ENCODE results near the gene IZUMO4. TPM values are rescaled to one million over a fixed set of nuclear protein-coding genes. Genes with fewer than 3 reads are reported as not detected.

The IZUMO4 gene
- total and polyA plus RNA-seq, 4 donors: 1.2 to 1.4 (median 1.2) TPM

GRCh38 chr19:2116507-2116906, 19.8 kb downstream of the IZUMO4 start:
- no peaks in the 10 kb centered on the region for H3K27me3 ChIP-seq (ENCODE audit: control insufficient read depth in 4 of 4, insufficient read depth in 4 of 4, low read length in 3 of 4)
- H3K4me3 ChIP-seq (ENCODE audit: low read depth in 1 of 3, low read length in 3 of 3): no peak overlapping the region
- H3K9me3 ChIP-seq (ENCODE audit: control insufficient read depth in 4 of 4, low read length in 3 of 4): no peaks in the 10 kb centered on the region
- no peak overlapping the region for H3K9ac ChIP-seq (ENCODE audit: low read depth in 1 of 2, low read length in 2 of 2)
- H3K4me1 ChIP-seq (ENCODE audit: control insufficient read depth in 4 of 4, insufficient read depth in 4 of 4, low read length in 3 of 4): no peaks in the 10 kb centered on the region
- peaks cover 39 to 93% (median 59%) of the 10 kb centered on the region in 4 donors for H3K36me3 ChIP-seq (ENCODE audit: control insufficient read depth in 4 of 4, insufficient read depth in 3 of 4, low read depth in 1 of 4, low read length in 3 of 4)
- no peak overlapping the region for H3K27ac ChIP-seq (ENCODE audit: low read depth in 1 of 2, low read length in 2 of 2)
- 95% methylated on average over 25 of the region's 25 CpGs for WGBS
- DNase-seq (ENCODE audit: low spot score): no peak
- TF ChIP-seq JUND (IDR thresholded peaks at IDR 0.05) (no peak), HNF4G (IDR thresholded peaks at IDR 0.05) (no peak), NR2F2 (IDR thresholded peaks at IDR 0.05) (no peak), TAF1 (conservative IDR thresholded peaks at IDR 0.05) (no peak), EGR1 (IDR thresholded peaks at IDR 0.05; ENCODE audit: low read depth in 2 of 2) (no peak), FOXA1 (IDR thresholded peaks at IDR 0.05) (no peak), HNF4A (conservative IDR thresholded peaks at IDR 0.05) (no peak), YY1 (IDR thresholded peaks at IDR 0.05) (no peak), RAD21 (IDR thresholded peaks at IDR 0.05) (no peak), FOXA2 (IDR thresholded peaks at IDR 0.05) (no peak), GABPA (IDR thresholded peaks at IDR 0.05 in 1 of 2, conservative IDR thresholded peaks at IDR 0.05 in 1 of 2) (no peak), RXRA (IDR thresholded peaks at IDR 0.05) (no peak), SP1 (IDR thresholded peaks at IDR 0.05) (no peak), REST (IDR thresholded peaks at IDR 0.05) (no peak)
- TF ChIP-seq, protein P1, sequence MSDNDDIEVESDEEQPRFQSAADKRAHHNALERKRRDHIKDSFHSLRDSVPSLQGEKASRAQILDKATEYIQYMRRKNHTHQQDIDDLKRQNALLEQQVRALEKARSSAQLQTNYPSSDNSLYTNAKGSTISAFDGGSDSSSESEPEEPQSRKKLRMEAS (IDR thresholded peaks at IDR 0.05): no peak
- TF ChIP-seq, protein P2, sequence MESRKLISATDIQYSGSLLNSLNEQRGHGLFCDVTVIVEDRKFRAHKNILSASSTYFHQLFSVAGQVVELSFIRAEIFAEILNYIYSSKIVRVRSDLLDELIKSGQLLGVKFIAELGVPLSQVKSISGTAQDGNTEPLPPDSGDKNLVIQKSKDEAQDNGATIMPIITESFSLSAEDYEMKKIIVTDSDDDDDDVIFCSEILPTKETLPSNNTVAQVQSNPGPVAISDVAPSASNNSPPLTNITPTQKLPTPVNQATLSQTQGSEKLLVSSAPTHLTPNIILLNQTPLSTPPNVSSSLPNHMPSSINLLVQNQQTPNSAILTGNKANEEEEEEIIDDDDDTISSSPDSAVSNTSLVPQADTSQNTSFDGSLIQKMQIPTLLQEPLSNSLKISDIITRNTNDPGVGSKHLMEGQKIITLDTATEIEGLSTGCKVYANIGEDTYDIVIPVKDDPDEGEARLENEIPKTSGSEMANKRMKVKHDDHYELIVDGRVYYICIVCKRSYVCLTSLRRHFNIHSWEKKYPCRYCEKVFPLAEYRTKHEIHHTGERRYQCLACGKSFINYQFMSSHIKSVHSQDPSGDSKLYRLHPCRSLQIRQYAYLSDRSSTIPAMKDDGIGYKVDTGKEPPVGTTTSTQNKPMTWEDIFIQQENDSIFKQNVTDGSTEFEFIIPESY (IDR thresholded peaks at IDR 0.05): no peak
- TF ChIP-seq, protein P3, sequence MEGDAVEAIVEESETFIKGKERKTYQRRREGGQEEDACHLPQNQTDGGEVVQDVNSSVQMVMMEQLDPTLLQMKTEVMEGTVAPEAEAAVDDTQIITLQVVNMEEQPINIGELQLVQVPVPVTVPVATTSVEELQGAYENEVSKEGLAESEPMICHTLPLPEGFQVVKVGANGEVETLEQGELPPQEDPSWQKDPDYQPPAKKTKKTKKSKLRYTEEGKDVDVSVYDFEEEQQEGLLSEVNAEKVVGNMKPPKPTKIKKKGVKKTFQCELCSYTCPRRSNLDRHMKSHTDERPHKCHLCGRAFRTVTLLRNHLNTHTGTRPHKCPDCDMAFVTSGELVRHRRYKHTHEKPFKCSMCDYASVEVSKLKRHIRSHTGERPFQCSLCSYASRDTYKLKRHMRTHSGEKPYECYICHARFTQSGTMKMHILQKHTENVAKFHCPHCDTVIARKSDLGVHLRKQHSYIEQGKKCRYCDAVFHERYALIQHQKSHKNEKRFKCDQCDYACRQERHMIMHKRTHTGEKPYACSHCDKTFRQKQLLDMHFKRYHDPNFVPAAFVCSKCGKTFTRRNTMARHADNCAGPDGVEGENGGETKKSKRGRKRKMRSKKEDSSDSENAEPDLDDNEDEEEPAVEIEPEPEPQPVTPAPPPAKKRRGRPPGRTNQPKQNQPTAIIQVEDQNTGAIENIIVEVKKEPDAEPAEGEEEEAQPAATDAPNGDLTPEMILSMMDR (IDR thresholded peaks at IDR 0.05; ENCODE audit: low read depth, low read length, missing input control): no peak
- TF ChIP-seq, protein P4, sequence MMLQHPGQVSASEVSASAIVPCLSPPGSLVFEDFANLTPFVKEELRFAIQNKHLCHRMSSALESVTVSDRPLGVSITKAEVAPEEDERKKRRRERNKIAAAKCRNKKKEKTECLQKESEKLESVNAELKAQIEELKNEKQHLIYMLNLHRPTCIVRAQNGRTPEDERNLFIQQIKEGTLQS (IDR thresholded peaks at IDR 0.05): no peak

Data from liver (tissue), 9 donors.